Vagina (tissue), 2 donors: Measurements from ENCODE around the gene CDH13.

Experiments used
- CTCF ChIP-seq, 3 experiments: fragments of 450-650 bp in 2 of 3; fragments of 200-600 bp in 1 of 3; sonication (generic) in 1 of 3; IDR thresholded peaks; one replicate each; pipeline ENCODE4 v1.5.1; 2017 to 2019; ENCODE audit warnings: antibody characterized with exemption in 3 of 3, mild to moderate bottlenecking in 2 of 3, moderate library complexity in 2 of 3
- POLR2AphosphoS5 ChIP-seq, 2 donors: sonication (generic); formaldehyde crosslinking; IDR thresholded peaks; one replicate each; pipeline ENCODE4 v1.9.0; 2017; ENCODE audit warnings: antibody characterized with exemption in 2 of 2, mild to moderate bottlenecking in 2 of 2, low read depth in 1 of 2; ENCODE audit not compliant: insufficient read depth in 1 of 2

GRCh38 chr16:83136419-83136818, 509.6 kb downstream of the CDH13 start:
- TF ChIP-seq CTCF (IDR thresholded peaks at IDR 0.05) (no peak), POLR2AphosphoS5 (IDR thresholded peaks at IDR 0.05; ENCODE audit: insufficient read depth in 1 of 2, low read depth in 1 of 2) (no peak)
